Iris pigment epithelial cell (primary cell): ENCODE measurements around the gene SLAMF9.

ENCODE experiments used
- DNase-seq: peaks from one replicate; pipeline ENCODE4 v3.0.0-alpha.2; 2011; ENCODE audit warnings: low read depth

SLAMF9 gene

DNA sequence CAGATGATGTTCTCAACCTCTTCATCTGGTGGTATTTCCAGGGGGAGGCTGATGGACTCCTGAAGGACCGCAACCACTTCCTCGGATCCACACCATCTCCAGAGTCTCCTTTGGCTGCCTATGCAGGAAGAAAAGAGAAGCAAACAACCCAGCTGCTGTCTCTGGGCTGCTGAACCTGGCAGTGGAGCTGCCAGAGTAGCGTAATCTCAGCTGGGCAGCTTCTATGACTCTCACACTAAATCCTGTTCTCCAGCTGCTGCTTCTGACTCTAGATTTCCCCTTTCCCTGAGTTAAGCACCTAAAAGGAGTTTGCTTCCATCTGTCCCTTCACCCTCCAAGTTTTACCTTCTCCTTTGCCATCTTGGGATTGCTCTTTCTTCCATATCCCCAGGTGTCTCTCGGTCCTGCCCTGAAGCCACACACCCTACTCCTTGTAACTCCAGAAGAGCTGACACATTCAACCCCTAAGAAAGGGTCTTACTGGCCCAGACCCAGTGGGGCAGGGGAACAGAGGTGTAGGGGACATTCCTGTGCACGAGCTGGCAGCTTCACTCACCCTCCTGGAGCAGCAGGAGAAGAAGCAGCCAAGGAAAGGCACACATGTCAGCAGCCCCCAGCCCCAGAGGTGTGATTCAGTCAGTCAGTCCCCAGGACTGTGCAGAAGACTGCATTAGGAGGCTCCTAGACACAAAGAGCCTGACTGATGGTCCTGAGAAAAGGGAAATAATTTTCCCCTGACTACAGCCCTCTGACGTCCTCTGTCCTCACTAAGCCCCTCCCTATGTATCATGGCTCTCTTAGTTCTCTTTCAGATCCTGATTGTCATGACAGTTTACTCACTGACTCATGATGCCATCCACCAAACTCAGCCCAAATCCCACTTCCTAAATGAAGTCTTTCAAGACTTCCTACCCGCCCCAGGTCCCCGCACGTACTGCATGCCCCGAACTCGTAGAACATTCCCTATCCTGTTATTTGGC lies at the start of gene SLAMF9:
SLAMF9 (minus strand) TSS at position 702 of the 980 bp plus-strand sequence; CDS start at position 602, 100 bp downstream.
- DNase-seq: peak; percentile 22

- no peak for DNase-seq
Observed at GRCh38 chr1:160001440-160001839, 47.4 kb upstream of the SLAMF9 start.

DNA sequence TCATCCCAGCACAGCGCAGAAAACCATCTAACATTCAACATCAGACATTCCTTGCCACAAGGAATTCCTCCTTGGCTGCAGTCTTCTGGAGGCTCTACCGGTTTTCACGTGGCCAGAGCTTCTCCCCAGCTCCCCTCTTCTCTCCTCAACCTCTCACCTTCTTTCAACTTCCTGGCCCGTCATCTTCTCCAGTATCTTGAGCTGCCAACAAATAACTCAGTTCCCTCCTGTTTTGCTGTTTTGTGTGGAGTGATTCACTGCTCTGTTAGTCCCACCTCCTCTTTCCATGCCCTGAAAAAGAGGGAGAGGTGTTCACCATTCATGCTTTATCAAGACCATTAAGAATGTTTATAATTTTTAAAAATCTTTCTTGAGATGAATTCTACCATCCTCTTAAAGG lies 45.2 kb upstream of the SLAMF9 start:
- no peak for DNase-seq

GRCh38 chr1:159996653-159997052 lies 42.6 kb upstream of the SLAMF9 start:
- peak; percentile 83 for DNase-seq

GRCh38 chr1:159994896-159995295 lies 40.9 kb upstream of the SLAMF9 start:
- no peak for DNase-seq

DNA sequence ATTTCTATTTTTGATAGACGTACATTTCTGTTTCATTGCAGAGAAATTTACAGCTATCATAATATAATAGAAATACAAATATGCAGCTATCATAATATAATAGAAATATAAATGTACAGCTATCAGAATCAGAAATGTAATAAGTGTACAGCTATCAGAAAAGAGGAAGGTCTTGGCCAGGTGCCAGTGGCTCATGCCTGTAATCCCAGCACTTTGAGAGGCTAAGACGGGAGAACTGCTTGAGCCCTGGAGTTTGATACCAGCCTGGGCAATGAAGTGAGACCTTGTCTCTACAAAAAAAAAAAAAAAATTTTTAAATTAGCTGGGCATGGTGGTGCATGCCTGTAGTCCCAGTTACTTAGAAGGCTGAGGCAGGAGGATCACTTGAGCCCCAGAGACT lies 39.9 kb upstream of the SLAMF9 start:
- DNase-seq: no peak

DNA sequence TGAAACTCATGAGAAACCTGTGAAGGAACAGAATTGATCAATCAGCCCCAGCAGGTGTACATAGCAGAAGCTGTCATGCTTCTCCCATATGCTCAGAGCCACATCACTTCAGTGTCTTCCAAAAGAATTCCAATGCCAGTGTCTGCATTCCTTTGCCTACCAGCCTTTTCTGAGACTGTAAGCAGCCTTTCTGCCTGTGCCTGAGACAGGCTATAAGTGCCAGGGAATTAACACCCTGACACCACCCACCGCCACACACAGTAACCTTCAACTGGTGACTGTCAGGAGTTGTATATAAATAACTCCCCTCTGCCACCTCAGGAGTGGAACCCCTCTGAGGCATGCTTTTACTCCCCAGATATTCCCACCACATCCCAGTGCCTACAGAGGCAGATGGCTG lies 38.1 kb upstream of the SLAMF9 start:
- no peak for DNase-seq

GRCh38 chr1:159991513-159991912 lies 37.5 kb upstream of the SLAMF9 start:
- DNase-seq: no peak

GRCh38 chr1:159990005-159990404 lies 36.0 kb upstream of the SLAMF9 start:
- DNase-seq: no peak

GRCh38 chr1:159989581-159989980 lies 35.5 kb upstream of the SLAMF9 start:
- DNase-seq: no peak

DNA sequence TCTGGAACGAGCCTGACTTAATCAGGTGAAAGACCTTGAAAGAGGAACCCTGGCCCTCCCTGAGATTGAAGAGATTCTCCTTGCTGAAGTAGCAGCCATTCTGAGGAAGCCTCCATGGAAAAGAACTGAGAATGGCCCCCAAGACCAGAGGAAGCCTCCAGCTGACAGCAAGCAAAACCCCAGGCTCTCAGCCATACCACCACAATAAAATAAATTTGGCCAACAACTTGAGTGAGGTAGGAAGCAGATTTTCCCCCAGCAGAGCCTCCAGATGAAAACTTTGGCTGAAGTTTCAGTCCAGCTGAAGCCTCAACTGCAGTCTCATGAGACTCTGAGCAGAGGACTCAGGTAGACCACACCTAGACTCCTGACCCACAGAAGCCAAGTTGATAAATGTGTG lies 34.0 kb upstream of the SLAMF9 start:
- DNase-seq: no peak

- DNase-seq: no peak
Observed at GRCh38 chr1:159987186-159987585, 33.1 kb upstream of the SLAMF9 start.

GRCh38 chr1:159986531-159986930 lies 32.5 kb upstream of the SLAMF9 start:
- no peak for DNase-seq

DNA sequence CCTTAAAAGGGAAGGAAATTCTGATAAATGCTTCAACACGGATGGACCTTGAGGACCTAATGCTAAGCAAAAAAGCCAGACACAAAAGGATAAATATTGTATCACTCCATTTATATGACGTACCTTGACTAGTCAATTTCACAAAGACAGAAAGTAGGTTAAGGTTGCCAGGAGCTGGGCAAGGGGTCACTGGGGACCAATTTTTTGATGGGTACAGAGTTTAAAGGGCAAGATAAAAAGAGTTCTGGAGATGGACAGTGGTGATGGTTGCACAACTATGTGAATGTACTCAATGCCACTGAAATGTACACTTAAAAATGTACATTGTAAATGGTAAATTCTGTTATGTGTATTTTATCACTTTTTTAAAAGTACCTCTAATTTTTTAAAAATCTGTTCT lies 32.1 kb upstream of the SLAMF9 start:
- DNase-seq: no peak

DNA sequence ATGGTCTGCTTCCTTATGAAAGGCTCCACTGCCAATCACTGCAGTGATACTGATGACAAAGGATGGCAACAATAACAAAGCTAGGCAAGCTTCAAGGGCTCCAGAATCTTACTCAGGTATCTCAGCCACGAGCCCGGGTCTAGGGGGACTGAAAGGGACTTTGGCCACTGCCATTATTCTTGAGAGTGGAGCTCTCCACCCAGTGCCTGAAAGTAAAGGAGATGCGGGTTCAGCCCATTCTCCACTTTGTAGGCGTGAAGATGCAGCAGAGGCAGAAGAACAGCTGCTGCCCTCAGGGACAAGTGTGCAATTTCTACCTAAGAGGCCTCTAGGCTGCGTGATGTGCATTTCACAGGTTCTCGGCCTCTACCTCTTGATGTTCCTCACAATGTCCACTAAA lies 31.4 kb upstream of the SLAMF9 start:
- no peak for DNase-seq

DNA sequence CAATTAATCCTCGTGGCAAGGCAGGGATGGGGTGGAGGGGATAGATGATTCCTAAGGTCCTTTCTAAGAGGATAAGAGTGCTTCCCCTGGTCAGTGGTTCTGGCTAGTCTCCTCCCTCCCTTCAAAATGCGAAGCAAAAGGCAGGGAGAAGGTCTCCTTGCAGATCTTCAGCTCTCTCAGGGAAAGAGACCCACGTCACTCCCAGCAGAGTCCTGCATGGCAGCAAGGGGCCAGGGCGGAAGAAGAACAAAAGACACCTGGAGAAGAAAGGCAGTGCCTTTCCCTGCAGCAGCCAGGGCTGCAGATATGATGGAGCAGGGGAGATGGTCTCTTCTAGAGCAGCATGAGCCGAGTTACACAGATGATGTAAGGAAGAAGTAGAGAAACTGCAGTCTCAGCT lies 29.6 kb upstream of the SLAMF9 start:
- no peak for DNase-seq

GRCh38 chr1:159982280-159982679 lies 28.2 kb upstream of the SLAMF9 start:
- no peak for DNase-seq

DNA sequence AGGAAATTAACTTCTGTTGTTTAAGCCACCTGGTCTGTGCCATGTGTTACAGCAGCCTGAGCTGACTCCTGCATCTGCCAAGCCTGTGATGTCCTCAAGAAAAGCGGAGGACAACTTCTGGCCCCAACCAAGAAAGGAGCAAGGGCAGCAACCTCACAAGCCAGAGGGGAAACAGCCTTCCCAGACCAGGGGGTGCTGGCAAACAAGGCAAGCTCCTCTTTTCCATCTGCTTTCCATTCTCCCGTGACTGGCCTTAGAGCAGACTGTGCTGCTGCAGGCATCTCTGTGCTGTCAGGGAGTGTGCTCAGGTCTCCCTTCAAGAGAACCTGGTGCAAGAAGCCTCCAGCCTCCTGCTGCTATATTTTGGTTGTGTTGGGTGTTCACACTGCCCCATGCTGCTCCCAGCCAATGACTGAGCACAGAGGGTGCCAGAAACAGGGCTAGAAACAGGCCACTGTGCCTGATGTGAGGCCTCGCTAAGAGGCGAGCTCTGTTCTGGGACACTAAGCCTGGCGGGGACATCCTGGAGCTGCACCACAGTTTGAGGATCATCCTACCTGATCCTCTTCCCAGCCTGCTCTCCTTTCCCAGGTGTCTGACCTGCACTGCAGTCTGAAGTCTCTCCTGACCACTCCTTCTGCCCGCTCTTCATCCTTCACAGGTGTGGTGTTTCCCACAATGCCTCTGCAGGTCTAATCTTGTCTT lies 27.5 kb upstream of the SLAMF9 start:
- DNase-seq: no peak

GRCh38 chr1:159980786-159981185 lies 26.7 kb upstream of the SLAMF9 start:
- no peak for DNase-seq

DNA sequence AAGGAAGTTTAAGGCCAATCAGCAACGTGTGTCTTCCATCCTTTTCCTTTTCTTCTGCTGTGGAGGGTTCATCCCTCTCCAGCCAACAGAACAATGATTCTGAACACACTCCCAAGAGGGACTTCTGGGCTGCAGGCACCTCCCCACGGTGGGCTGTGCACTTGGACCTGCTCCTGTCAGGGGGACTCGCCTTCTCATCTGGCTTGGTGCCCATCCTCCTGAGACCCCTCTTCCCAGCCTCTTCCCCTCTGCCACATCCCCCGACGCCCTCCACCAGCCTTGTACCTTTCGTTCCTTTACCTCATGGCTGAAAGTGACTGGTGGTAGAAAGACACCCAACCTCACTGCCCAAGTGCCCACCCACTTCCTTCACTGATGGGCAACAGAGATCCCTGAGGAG lies 26.0 kb upstream of the SLAMF9 start:
- DNase-seq: no peak

DNA sequence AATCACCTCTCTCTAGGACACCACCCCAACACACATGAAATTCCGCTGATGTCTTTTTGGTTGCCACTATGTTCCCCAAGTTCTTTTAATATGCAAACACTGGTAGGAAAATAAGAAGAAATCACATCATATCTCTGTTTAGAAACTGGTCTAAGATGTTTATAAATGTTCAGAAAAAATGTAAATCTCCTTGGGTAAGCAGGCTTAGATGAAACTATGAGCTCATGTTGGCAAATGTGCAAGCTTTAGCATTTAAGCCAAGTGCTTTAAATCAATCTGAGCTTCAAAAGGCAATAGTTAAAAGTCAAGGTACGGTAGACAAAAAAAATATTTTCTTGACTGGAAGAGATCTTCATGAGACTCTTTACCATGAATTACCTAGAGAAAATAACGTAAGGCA lies 25.2 kb upstream of the SLAMF9 start:
- DNase-seq: peak; percentile 15

- DNase-seq: no peak
Observed at GRCh38 chr1:159978107-159978398, 24.0 kb upstream of the SLAMF9 start.

GRCh38 chr1:159977364-159978106 lies 23.5 kb upstream of the SLAMF9 start:
- DNase-seq: no peak
